Fibroblast of skin of abdomen (primary cell): ENCODE data around the gene TOR1AIP2.
A peak's percentile ranks its signal among the peaks of the same experiment; 100 is the strongest.
"Not testable (repeated sequence)": the region's sequence is repeated elsewhere in the genome, so short reads cannot be mapped to it uniquely, and the experiment has no call there.

ENCODE experiments used
- DNase-seq: peaks from one replicate; pipeline ENCODE4 v3.0.0-alpha.2; 2013

The TOR1AIP2 gene

DNA sequence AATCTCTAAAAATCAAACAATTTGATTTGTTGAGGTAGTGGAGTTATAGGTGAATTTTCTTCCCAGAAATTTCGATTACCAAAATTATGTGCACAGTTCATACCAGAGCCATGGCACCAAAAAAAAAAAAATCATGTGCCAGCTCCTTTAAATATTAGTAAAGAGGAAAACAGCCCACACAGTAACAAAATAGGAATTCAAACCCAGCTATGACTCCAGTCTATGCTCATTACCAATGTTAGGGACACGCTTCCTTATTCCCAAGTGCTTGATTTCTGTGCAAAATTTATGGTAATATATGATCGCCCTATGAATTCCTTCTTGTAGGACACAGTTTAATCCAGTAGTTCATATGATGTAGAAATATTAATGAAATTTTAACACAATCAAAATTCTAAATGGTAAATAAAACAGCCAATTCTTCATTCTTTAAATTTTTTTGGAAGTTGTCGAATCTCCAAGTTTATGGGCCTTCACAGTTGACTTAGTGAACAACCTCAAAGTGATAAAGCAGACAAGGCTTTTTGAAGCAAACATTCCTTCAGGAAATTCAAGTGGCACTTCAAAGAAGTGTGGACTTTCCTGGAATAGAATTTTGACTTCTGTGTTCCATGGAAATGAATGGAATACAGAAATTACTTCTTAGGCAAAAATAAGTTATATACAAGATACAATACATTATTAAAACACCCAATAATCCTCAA is 1.9 kb downstream of the TOR1AIP2 start:
- DNase-seq, result no peak

DNA sequence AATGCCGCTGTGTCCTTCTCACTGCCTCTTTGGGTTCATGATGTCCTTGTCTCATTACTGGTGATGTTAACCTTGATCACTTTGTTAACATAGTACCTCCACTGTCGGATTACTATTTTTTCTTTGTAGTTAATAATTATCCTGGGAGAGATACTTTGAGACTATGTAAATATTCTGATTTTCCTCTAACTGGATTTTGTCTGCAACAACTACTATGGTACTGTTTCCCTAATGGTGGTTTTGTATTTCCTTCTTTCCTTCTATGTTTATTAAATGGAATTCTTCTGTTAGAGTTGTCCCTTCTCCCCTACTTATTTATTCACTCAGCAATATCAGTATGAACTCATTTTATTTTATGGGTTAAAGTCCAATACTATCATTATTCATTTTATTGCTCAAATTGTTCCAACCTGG is 4.2 kb downstream of the TOR1AIP2 start:
- DNase-seq, result no peak

DNA sequence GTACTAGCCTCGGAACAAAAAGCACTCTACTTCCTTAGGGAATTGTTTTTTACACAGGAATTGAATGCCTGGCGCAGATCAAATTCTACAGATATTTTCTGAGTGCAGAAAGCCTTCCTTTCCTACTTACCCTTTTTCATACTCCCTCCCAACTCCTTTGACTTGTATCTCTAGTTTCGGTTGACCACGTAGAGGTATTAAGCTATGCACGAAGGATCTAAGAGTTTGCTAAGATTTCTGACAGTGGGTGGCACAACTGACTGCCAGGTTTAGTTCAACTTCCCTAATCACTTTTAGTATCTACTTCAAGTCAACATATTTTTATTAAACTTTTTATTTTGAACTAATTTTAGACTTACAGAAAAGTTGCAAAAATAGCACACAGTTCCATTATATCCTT is 5.0 kb downstream of the TOR1AIP2 start:
- no peak for DNase-seq

DNA sequence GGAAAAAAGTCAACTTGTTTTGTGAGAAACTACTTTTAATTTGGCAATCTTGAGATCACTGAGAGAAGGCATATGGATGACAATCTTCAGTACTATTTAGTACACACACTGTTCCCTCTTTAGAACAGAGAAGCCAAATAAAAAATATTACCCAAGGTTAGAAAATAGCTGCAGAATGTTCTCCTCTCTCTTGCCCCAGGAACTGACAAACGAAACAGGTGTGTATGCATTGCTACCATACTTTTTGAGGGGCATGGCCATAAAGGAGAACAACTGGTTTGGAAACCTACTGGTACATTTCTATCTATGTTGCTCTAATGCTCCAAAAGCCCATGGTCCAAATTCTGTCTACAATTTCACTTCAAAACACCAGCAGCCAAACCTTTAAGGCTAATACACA is 5.7 kb downstream of the TOR1AIP2 start:
- DNase-seq, result no peak

DNA sequence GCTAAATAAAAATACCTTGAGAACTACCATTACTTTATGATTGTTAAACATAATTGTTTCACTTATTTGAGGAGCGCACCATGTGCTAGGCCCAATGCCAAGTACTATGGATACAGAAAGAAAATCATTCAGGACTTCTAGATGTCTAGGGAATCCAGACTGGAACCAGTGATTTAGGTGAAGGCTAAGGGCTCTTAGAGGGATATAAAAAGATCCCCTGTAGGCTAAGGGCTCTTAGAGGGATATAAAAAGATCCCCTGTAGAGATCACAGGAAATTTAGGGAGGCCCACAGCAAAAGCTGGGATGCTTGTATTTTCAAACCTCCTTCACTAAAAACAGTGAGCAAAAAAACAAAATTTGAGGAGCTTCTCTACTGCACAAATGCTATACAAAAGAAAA is 6.7 kb downstream of the TOR1AIP2 start:
- DNase-seq, result no peak

DNA sequence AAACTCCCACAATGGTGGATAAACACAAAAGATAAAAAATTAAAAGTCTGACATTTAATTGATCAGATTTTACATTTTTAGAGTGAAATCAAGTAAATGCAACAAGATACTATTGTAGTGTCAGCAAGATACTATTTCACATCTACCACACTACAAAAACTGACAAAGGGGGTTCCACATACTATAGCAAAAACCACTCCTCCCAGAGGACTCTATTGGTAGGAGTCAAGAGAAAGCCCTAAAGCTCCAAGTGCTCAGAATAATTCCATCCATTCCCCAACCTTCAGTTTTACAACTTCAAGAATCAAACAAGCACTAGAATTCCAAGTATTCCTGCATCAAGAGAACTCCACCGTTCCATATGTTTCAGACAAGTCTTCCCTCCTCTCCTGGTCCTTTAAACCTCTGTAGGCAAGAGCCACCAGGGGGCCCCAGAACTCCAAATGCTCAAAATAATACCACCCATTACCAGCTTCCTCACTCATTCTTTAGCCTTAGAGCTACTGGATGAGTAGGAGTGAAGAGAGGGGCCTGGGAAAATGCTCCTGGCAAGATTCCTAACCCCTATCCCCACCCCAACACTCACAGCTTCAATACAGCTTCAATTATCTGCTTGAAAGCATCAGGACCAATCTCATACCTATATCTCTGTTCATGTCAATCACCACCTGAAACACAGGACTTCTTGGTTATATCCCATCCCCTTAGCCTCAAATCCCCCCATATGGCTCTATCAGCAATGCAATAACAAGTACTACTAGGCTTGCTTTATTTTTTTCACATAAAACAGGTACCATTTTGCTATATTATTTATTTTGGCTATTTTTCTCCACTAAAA is 9.9 kb downstream of the TOR1AIP2 start:
- peak; percentile 57 for DNase-seq

DNA sequence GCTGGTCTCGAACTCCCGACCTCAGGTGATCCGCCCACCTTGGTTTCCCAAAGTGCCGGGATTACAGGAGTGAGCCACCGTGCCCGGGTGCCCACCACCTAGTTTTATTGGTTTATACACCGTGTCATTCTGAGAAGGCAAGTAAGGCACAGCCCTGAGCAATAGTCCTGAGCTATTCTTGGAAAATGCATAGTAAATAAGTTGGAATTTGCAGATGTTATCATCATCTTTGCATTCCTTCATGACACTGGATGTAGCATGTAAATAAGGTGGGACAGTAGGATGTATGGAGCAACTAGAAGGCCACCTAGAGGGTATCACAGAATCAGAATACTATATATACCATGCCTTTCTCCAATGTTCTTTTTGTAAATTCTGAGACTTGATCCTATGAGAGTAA is 11.0 kb downstream of the TOR1AIP2 start:
- DNase-seq, result no peak

DNA sequence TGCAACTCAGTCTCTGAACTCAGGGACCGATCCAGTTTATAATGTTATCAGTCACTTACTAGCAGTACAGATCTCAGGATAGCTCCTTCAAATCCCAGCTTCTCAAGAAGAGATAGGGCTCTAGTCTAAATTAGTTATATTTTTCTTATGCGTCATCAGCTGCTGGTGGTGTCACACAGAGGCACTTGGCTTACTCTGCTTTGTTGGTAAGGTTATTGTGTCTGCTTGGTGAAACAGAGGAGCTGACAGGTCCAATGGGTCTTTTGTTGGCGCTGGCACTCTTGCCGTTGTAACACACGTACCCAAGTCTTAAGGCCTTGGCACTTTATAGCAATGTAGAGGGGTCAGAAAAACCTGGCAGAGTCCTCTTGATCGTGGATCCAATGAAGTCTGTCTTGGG is 12.2 kb downstream of the TOR1AIP2 start:
- no peak for DNase-seq

DNA sequence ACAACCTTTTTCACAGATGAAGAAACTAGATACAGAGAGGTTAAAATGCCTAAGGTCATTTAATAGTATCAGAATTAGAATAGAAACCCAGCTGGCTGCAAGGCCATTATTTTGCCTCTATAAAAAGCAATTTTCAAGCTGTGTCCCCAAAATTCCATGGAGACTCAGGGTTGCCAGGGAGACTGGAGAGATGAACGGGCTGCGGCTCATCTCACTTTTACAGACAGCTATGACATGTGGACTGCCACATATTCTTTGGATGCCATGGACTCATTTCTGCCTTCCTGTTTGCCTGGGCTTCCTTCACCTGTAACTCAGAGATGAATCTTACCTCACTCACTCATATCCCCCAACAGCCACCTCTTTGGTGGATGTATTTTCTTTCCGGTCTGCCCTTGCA is 17.0 kb downstream of the TOR1AIP2 start:
- no peak for DNase-seq

DNA sequence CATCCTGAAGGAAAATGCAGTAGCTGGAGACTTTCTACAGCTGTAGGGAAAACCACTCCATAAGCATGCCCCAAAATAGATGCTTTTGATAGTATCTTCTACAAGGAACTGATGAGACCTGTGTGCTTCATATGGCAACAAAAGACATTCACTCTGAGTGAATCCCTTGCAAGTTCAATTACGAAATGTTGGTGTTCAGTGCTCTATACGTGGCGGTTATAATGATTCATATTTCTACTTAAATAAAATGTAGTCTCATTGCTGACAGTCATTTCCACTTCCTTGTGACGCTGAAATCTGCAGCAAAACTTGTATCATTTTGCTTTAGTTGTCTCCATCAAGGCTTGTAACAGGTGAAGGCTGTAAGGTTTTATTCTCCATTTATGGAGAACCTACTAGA is 20.6 kb downstream of the TOR1AIP2 start:
- DNase-seq, result no peak

DNA sequence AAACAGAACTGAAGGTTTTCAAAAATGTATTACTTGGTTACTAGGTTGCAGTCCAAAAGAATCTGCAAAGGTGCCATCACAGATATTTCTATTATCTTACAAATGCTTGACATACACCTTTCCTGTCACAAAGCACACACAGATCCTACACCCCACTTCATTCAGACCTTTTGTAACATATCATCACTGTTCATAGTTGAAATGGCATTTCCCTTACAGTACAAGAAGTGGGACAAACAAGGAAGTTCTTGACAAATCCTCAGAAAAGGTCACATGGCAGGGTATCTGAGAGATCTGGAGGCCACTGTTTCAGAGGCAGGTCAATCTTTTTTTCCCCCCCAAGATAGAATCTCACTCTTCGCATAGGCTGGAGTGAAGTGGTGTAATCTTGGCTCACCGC is 21.3 kb downstream of the TOR1AIP2 start:
- DNase-seq, result no peak

DNA sequence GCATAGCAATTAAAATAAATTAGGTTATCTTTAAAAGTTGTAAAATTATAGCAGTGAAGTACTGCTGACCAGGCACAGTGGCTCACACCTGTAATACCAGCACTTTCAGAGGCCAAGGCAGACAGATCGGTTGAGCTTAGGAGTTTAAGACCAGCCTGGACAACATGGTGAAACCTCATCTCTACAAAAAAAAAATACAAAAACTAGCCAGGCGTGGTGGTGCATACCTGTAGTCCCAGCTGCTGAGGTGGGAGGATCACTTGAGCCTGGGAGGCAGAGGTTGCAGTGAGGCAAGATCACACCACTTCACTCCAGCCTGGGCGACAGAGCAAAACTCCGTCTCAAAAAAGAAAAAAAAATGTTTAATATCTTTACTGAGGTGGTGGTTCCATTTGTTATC is 21.8 kb downstream of the TOR1AIP2 start:
- not testable (repeated sequence) for DNase-seq

DNA sequence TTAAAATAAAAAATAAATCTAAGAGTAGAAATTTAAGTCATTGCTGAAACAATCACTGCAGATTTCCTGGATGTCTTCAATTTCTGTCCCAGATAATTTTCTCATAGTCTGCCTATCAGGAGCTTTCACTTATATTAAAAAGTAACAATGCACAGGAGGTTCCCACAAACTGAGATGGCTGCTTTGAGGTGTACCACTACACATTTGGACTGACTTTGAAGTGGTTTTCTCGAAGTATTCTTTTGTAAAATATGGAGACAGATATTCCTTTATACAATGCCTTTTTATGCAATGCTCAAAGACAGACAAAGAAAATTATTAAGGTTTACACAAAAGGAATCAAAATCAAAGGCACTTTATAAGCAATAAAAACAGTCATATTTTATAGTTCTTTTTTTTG is 24.5 kb downstream of the TOR1AIP2 start:
- DNase-seq, result no peak

DNA sequence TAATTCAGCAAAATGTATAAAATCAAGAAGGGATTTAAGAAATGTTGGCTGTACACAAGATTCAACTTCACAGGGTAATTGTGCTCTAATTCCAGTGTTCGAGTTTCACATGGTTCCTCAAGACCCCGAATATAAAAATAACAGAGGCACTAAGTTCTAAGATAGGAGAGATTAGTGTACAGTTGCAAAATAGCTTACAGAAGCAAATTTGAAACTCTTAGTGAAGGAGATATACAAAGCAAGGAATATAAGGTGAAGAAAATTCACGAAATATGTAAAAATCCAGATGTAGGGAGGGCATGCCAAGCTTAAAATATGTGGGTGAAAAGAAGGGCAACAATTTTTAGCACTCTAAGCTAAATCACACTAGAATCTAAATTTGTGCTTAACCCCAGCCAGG is 29.4 kb downstream of the TOR1AIP2 start:
- DNase-seq, result no peak

DNA sequence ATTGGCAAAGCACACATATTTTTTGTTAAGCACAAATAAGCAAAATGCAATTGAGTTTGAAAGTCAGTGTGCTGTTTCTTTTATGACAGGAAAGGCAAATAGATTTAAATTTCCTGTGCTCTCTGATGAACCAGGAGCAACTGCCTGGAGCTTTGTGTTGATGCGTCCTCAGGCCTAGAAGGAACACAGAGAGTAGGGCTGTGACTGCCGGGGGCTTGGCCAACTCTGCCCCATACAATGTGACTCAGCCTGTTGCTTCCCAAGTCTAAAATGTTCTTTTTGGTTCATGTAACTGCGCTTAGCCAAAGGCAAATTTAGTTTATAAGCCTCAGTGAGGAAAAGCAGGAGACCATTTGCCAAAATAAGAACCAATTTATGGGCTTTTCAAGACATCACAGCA is 37.5 kb downstream of the TOR1AIP2 start:
- no peak for DNase-seq

DNA sequence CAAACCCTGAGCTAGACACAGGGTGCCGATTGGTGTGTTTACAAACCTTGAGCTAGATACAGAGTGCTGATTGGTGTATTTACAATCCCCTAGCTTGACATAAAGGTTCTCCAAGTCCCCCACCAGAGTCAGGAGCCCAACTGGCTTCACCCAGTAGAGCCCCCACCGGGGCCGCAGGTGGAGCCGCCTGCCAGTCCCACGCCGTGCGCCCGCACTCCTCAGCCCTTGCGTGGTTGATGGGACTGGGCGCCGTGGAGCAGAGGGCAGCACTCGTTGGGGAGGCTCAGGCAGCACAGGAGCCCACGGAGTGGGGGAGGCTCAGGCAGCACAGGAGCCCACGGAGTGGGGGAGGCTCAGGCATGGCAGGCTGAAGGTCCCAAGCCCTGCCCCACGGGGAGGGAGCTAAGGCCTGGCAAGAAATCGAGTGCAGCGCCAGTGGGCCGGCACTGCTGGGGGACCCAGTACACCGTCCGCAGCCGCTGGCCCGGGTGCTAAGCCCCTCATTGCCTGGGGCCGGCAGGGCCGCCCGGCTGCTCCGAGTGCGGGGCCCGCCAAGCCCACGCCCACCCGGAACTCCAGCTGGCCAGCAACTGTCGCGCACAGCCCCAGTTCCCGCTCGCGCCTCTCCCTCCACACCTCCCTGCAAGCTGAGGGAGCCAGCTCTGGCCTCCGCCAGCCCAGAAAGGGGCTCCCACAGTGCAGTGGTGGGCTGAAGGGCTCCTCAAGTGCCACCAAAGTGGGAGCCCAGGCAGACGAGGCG is 40.7 kb downstream of the TOR1AIP2 start:
- DNase-seq, result not testable (repeated sequence)

DNA sequence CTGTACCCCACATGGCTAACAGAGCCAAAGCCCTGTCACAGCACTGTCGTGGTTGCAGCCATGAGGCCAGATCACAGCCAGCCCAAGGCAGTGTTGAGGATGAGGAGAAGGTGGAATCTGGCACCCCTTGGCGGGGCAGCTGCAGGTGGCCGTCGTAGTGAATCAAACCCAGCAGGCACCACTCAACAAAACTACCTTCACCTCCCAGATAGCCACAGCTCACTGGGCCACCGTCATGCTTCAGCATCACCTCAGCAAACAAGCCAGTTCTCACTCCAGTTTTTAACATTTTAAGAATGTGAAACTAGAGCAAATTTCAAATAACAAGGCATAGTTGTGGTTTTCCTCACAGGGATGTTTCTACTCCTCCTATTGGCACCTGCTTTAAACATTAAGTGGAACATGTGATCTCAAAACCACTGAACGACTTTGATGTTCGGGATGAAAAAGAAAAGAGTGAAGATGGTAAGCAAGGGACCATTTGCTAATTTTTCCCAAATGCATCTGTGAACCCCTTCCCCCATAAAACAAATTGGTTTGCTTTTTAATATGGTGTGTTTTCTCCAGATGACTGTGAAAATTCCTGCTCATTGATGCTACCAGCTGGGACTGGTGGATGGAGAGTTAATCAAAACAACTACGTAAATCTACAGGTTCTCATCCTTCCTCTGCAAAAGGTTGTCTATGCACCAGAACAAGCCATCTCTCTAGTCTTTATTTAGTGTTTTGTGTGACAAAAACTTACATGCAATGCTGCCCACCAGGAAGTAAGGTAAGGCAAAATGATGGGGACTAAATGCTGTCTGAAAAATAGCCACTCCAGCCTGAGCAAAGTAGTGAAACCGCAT is 45.5 kb downstream of the TOR1AIP2 start:
- DNase-seq, result no peak

DNA sequence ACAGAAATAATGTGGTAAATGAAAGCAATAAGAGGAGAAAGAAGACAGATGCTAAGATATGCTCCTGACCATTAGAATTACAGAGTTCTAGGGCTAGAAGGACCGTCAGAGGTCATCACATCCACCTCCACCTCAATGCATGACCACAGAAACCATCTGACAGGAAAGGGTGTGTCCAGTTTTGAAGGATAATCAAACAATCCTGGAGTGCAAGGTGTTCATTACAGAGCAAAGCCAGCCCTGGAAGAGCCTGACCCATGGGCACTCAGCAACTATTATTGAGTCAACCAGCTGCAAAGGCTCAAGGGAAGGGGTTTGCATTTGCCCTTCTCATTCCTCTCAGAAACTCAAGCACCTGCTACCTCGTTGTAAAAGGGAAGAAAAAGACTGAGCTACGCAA is 46.4 kb downstream of the TOR1AIP2 start:
- no peak for DNase-seq

DNA sequence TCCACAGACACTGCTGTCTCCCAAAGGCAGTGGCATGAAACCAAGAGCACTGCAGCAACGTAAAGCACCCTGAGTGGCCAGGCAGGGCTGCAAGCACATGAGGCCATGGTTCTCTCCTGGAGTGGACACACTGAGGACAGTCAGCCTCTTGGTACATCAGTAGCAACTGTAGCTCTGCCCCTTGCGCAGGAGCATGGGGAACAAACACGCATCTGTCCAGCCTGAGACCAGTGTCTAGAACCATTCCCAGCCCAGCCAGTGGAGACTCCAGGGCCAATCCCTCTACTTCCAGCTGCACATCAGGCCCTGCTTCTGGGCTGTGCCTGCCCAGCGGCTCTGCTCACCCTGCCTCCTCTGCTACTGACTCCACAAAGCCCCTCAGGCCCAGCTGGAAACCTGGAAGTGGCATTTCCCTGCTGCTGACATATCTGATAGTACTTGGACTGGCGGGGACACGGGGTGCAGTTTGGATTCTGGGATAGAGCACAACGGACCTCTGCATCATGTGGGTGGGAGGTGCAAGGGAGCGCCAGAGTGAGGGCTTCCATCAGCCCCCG is 49.0 kb downstream of the TOR1AIP2 start:
- DNase-seq, result no peak

DNA sequence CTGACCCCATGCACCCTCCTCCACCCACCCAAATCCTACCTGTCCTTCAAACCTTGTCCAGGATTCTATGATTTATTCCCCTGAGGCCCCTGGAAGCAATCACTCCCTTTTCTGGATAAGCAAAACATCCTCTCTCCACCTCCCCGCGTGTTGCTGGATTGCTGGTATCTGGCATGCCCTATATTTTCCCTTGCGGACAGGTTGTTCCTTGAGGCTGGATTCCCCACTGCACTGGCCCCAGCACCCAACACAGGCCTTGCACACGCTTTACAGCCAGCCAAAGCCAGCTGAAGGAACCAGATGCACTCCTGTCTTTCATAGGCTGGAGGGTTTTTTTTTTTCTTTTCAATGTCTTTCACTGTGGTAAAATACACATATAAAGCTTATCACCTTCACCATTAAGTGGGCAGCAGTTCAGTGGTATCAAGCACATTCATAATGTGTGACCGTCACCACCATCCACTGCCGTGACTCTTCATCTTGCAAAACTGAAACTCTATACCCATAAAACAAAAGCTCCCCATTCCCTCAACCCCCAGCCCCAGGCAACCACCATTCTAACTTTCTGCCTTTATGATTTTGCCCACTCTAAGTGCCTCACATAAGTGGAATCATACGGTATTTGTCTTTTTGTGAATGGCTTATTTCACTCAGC is 50.9 kb downstream of the TOR1AIP2 start:
- DNase-seq, result no peak

DNA sequence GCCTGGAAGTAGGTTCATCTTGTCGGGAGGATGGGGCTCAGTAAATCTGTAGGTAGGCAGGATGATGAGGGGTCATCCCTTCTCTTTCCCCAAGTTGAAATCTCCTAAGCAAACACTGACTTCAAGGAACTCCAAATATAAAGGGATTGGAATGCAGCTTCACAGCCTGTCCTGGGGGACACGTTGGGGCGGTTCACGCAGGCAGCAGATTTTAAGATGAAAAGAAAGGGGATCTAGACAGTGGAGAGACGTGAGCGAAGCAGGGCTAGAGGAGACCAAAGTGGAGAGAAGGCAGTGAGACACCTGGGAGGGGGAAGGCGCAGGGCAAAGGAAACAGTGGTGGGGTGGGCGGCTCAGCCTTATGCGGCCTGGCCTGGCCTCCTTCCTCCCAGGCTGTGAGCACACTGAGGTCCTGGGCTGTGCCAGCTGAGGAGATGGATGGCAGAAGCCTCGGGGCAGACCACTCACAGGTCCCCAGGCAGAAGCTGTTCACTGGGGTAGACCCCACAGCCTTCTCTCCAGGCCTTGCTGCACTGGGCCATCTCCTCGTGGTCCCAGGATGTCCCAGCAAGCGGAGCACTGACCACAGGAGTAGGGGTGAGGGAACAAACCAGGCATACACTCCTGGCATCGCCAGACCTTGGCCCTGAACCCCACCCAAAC is 51.7 kb downstream of the TOR1AIP2 start:
- no peak for DNase-seq
